GM19468 (cell line): ENCODE data around the gene MEMO1.
"Not testable (repeated sequence)": the region's sequence is repeated elsewhere in the genome, so short reads cannot be mapped to it uniquely, and the experiment has no call there.

Experiments used
- ATAC-seq: cut with Tn5 transposase; IDR thresholded peaks from one replicate; pipeline ENCODE4 v1.9.1; 2021; ENCODE audit warnings: mild to moderate bottlenecking, moderate library complexity, moderate number of reproducible peaks; ENCODE audit not compliant: unreplicated experiment; ENCODE audit errors: extremely low read depth

Gene MEMO1

GRCh38 chr2:31859959-31860358, 150.8 kb downstream of the MEMO1 start:
- ATAC-seq: no peak

GRCh38 chr2:31853521-31853920, 157.3 kb downstream of the MEMO1 start:
- no peak for ATAC-seq

GRCh38 chr2:31842150-31842549, 168.7 kb downstream of the MEMO1 start:
- not testable (repeated sequence) for ATAC-seq

- ATAC-seq: no peak
Measured at GRCh38 chr2:31835450-31835849, 175.4 kb downstream of the MEMO1 start.

GRCh38 chr2:31832363-31832762, 178.4 kb downstream of the MEMO1 start:
- no peak for ATAC-seq

GRCh38 chr2:31831585-31831984, 179.2 kb downstream of the MEMO1 start:
- ATAC-seq: no peak

- no peak for ATAC-seq
Measured at GRCh38 chr2:31828891-31829290, 181.9 kb downstream of the MEMO1 start.

GRCh38 chr2:31823558-31823957, 187.2 kb downstream of the MEMO1 start:
- no peak for ATAC-seq

- ATAC-seq: no peak
Measured at GRCh38 chr2:31822587-31822986, 188.2 kb downstream of the MEMO1 start.
